HG03108 (cell line): ENCODE results near the gene PTDSS2.
"Not testable (repeated sequence)": the region's sequence is repeated elsewhere in the genome, so short reads cannot be mapped to it uniquely, and the experiment has no call there.

Experiments
- ATAC-seq: cut with Tn5 transposase; IDR thresholded peaks from one replicate; pipeline ENCODE4 v1.9.1; 2021; ENCODE audit warnings: moderate library complexity; ENCODE audit not compliant: unreplicated experiment

Gene PTDSS2

DNA sequence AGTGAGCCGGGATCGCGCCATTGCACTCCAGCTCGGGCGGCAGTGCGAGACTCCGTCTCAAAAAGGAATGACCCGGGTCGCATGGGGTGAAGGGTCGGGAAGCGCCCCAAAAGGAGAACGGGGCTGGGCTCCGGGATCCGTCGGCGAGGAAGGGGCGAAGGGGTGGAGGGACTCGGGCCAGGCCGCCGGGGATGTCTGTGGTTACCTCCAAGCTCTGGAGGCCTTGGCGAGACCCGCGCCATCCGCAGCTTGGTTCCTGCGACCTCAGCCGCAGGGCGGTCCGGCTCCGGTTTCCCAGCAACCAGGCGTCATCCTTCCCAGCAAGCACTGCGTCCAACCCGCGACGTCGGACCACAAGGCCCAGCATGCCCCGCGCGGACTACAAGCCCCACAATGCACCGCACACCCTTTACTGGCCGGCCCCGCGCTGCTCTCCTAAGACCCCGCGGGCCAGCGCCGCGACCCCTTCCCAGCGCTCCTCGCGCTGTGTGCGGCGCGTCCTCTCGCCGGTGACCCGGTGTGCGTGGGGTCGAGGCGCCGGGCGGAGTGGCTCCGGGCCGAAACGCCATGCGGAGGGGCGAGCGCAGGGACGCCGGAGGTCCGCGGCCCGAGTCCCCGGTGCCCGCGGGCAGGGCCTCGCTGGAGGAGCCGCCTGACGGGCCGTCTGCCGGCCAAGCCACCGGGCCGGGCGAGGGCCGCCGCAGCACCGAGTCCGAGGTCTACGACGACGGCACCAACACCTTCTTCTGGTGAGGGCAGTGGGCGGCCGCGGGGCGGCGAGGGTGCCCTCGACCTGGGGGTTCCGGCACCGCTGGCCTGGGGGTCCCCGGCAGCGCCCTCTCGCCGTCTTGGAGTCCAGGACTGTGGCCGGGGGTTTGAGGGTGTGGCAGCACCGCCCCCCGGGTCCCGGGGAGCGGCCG lies at the start of gene PTDSS2:
Gene PTDSS2 (plus strand): TSS at position 391 of the 920 bp plus-strand sequence. CDS start 177 bp downstream, at position 568.
- ATAC-seq = peak; percentile 67

DNA sequence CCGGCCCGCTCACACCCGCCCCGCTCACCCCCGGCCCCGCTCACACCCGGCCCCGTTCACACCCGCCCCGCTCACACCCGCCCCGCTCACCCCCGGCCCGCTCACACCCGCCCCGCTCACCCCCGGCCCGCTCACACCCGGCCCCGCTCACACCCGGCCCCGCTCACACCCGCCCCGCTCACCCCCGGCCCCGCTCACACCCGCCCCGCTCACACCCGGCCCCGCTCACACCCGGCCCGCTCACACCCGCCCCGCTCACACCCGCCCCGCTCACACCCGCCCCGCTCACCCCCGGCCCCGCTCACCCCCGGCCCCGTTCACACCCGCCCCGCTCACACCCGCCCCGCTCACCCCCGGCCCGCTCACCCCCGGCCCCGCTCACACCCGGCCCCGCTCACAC lies 48.9 kb upstream of the PTDSS2 start:
- not testable (repeated sequence) for ATAC-seq

DNA sequence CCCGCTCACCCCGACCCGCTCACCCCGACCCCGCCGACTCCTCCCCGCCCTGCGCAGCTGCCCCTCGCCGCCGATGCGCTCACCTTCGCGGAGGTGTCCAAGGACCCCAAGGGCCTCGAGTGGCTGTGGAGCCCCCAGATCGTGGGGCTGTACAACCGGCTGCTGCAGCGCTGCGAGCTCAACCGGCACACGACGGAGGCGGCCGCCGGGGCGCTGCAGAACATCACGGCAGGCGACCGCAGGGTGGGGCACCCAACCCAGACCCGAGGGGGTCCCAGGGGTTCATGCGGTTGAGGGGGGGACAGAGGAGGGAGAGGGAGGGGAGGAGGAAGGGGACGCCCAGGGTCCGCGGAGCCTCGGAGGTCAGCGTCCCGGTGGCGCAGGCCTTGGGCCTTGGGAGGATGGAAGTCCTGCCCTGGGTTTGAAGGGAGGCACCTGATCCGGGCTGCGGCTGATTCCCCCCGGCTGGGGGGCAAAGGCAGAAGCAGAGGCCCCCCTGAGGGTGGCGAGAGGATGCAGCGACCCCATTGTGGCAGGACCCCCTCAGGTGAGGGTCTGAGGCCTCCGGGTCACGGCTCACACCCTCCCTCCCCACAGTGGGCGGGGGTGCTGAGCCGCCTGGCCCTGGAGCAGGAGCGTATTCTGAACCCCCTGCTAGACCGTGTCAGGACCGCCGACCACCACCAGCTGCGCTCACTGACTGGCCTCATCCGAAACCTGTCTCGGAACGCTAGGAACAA lies 46.9 kb upstream of the PTDSS2 start:
- ATAC-seq = no peak

- no peak for ATAC-seq
Measured at GRCh38 chr11:403761-404431, 46.2 kb upstream of the PTDSS2 start.

- no peak for ATAC-seq
Measured at GRCh38 chr11:404551-405264, 45.4 kb upstream of the PTDSS2 start.

GRCh38 chr11:405323-405953 lies 44.6 kb upstream of the PTDSS2 start:
- ATAC-seq = no peak

DNA sequence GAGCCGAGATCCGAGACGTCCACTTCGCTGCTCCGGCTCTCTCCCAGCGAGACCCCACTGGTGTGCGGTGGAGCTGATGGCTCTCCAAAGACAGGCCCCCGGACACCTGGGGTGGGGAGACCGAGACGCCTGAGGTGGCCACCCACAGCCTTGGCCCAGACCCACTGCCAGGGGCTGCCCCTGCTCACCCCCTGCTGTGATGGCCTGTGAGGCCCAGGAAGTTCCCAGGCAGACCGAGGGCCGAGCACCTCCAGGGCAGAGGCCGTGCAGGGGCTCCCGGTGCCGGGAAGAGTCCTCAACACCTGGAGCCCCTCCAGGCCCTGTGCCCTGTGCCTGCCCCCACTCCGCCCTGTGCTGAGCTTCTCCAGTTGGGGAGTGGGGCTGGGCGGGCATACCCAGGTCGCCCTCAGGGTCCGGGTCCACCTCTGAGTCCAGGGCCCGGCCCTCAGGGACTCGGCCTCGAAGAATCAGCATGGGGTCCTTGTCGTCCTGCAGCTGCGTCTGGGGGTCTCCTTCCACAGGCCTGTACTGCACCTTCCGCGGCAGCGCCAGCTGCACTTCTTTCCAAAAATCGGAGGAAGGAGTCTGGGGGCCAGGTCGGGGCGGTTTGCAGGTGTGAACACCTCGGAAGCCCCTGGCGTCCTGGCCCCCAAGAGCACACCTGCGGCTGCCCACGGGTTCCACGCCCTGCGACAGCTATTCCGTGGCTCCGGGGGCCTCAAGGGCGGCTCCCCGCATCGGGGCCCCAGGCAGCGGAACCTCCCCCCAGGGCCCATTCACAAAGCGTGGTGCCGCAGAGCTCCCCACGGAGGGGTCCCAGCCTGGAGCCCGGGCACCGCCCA lies 43.9 kb upstream of the PTDSS2 start:
- no peak for ATAC-seq

DNA sequence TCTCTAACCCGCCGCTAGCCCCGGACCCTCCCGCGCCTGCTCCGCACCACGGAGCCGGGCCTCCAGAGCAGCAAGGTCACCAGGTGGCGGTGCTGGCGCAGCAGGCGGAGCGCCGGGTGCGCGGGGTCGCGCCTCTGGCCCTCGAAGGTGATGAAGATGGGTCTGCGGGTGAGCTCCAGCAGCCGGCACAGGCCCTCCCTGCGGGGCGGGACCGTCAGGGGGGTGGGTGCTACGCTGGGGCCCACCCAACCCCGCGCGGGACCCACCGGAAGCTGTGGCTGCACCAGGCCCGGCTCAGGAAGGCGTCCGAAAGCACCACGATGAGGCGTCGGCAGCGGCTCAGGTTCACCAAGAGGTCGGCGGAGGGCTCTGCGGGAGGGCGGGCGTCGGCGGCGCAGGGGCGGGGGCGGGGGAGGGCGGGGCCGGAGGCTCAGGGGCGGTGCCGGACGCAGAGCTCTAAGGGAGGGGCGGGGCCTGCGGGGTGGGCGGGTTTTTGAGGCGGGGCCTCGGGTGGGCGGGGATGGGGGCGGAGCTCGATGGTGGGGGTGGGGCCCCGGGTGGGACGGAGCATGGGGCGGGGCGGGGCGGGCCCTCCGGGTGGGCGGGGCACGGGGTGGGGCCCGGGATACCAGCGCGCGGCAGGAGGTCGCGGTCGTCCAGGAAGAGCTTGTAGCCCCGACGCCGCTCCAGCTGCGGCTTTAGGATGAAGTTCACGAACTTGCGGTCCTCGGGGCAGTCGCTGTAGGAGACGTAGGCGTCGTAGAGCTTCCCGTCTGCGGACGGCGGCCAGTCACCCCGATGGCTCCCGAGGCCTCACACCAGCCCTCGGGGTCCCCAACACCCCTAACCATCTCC lies 43.1 kb upstream of the PTDSS2 start:
- ATAC-seq = peak; percentile 50

GRCh38 chr11:407651-408123 lies 42.4 kb upstream of the PTDSS2 start:
- no peak for ATAC-seq

DNA sequence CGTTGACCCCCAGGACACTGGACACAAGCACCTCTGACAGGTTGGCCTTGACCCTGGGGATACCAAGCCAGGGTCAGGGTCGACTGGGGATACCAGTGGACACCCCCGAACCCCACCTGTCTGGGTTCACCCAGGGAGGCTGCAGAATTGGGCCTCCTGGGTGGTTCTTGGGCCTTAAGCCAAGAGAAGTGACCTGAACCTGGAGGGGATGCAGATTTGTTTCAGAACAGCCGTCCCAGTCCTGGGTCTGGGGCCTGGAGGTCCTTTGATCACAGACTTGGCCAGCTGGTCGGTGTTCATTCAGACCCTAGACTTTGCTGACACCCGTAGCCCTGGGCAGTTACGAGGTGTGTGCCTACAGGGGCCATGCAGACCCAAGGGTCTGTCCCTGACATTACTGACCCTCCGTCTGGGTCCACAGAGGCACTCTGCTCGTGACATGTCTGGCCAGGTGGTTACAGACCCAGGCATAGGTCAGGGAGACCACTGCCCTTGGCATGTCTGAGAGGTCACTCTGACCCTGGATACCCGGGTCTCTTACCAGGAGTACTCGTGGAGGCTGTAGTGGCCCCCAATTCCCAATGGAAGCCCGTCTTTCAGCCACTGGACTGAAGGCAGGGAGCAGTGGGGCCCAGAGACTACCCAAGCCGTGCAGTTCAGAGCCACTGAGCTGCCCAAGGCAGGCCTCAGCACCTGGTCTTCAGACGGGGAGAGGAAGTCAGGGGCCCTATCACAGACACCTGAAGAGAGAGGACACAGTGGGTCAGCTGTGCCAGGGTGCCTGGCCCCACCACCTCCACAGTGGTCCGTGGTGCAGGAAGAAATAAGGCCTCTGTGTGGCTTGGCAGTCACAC lies 41.7 kb upstream of the PTDSS2 start:
- no peak for ATAC-seq

GRCh38 chr11:409008-409599 lies 41.0 kb upstream of the PTDSS2 start:
- ATAC-seq = no peak

DNA sequence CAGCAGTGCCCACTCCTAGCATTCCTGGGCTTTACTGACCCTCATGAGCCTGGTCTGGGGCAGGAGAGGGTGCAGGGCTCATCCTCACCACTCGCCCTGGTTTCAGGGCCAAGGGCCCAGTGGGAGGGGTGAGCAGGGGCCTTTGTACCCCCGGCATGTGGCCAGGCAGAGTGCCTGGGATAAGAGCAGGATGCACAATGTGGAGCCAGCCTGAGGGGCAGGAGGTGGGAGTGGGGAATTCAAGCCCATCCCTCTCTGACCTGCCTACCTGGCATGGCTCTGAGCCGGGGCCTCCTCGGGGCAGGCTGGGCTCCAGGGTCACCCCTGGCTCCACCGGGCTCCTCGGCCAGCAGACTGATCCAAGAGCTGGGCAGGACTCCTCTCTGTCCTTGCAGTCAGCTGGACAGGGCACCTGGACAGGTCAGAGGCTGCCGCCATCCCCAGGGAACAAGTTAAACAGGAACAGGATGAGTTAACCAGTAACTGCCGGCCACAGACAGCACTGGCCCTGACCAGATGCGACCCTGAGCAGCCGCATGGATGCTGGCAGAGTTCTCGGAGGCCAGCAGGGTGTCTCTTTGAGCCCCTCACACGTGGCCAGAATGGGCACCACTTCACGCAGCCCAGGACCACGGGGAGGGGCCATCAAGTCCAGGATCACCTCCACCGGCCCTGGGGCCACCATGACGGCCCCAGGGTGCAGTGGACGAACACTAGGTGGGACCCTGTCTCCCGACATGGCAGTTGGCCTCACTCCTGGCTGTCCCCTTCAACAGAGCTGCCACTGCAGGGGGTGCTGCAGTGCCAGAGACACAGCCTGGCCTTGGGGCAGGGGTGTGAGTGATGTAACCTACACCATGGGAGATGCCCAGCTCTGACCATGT lies 40.2 kb upstream of the PTDSS2 start:
- no peak for ATAC-seq

DNA sequence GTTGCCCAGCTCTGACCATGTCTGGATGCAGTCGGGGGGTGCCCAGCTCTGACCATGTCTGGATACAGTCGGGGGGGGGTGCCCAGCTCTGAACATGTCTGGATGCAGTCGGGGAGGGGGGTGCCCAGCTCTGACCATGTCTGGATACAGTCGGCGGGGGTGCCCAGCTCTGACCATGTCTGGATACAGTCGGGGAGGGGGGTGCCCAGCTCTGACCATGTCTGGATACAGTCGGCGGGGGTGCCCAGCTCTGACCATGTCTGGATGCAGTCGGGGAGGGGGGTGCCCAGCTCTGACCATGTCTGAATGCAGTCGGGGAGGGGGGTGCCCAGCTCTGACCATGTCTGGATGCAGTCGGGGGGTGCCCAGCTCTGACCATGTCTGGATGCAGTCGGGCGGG lies 39.4 kb upstream of the PTDSS2 start:
- ATAC-seq = not testable (repeated sequence)

GRCh38 chr11:411520-411919 lies 38.6 kb upstream of the PTDSS2 start:
- not testable (repeated sequence) for ATAC-seq

DNA sequence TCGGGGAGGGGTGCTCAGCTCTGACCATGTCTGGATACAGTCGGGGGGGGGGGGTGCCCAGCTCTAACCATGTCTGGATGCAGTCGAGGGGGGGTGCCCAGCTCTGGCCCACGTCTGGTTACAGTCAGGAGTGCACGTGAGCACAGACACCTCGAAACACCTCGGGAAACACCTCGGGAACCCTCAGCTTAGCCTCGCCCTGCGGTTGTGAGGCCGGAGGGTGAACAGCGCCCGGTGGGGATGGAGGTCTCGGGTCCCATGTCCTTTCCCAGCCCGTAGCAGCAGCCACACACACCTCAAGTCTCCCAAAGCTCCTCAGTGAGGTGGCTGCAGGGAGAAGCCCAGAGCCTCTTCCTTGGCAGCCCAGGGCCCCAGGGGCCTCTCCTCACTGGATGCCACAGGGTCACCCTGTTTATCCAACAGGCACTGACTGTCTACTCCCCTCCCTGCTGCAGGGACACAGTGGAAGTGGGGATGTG lies 37.4 kb upstream of the PTDSS2 start:
- ATAC-seq = no peak
